ENCODE data around the gene ATP6V1A.
A peak's percentile ranks its signal among the peaks of the same experiment; 100 is the strongest.

- TF ChIP-seq CTCF (IDR thresholded peaks at IDR 0.05 in 8 of 11, conservative IDR thresholded peaks at IDR 0.05 in 3 of 11) (no peak), POLR2A (IDR thresholded peaks at IDR 0.05) (peak in 1 of 3 donors; percentile 6), POLR2AphosphoS5 (IDR thresholded peaks at IDR 0.05) (no peak)
These were observed 630 bp downstream of the ATP6V1A start for GRCh38 chr3:113747283-113748046.

Data from spleen (tissue), 7 donors.